HepG2 (cell line): ENCODE results near the gene SETD1B. TPM values are rescaled to one million over a fixed set of nuclear protein-coding genes. Genes with fewer than 3 reads are reported as not detected.

Experiments used
- ATF7 ChIP-seq, 2 experiments: fragments of 450-650 bp in 1 of 2; sonication (generic) in 1 of 2; formaldehyde crosslinking in 1 of 2; IDR thresholded peaks; 2 replicates each; pipeline versions ENCODE4 v1.4.0 to v1.6.1; 2016 to 2020; ENCODE audit warnings: antibody characterized with exemption in 1 of 2, mild to moderate bottlenecking in 1 of 2, missing genetic modification reagents in 1 of 2
- CBFB ChIP-seq: sonication (generic); formaldehyde crosslinking; IDR thresholded peaks from 2 replicates; pipeline ENCODE4 v1.4.0; 2020; ENCODE audit warnings: missing genetic modification reagents
- ELF3 ChIP-seq: IDR thresholded peaks from 2 replicates; pipeline ENCODE4 v1.6.1; 2016; ENCODE audit warnings: missing genetic modification reagents, missing compliant biosample characterization
- ELF4 ChIP-seq: sonication (generic); formaldehyde crosslinking; IDR thresholded peaks from 2 replicates; pipeline ENCODE4 v1.5.0; 2020; ENCODE audit warnings: missing genetic modification reagents, mild to moderate bottlenecking, moderate library complexity, borderline replicate concordance
- FOSL2 ChIP-seq: sonication (generic); formaldehyde crosslinking; IDR thresholded peaks from 2 replicates; pipeline ENCODE4 v1.4.0; 2020; ENCODE audit warnings: missing genetic modification reagents
- KDM5B ChIP-seq: sonication (generic); formaldehyde crosslinking; IDR thresholded peaks from 2 replicates; pipeline ENCODE4 v1.4.0; 2020; ENCODE audit warnings: missing genetic modification reagents, mild to moderate bottlenecking, borderline replicate concordance
- KDM6A ChIP-seq: IDR thresholded peaks from 2 replicates; pipeline ENCODE4 v1.6.1; 2016; ENCODE audit warnings: low read depth
- MNT ChIP-seq: fragments of 450-650 bp; IDR thresholded peaks from 2 replicates; pipeline ENCODE4 v1.6.1; 2016
- MZF1 ChIP-seq: sonication (generic); formaldehyde crosslinking; IDR thresholded peaks from 2 replicates; pipeline ENCODE4 v1.8.1; 2023; ENCODE audit warnings: mild to moderate bottlenecking, missing genetic modification reagents, borderline replicate concordance
- NR2F6 ChIP-seq, 2 experiments: IDR thresholded peaks; 2 replicates each; pipeline ENCODE4 v1.6.1; 2016; ENCODE audit warnings: antibody characterized with exemption in 1 of 2, mild to moderate bottlenecking in 1 of 2
- RAD21 ChIP-seq: fragments of 450-650 bp; formaldehyde crosslinking; IDR thresholded peaks from 2 replicates; pipeline ENCODE4 v1.5.0; 2020; ENCODE audit warnings: mild to moderate bottlenecking
- SP140L ChIP-seq: sonication (generic); formaldehyde crosslinking; IDR thresholded peaks from 2 replicates; pipeline ENCODE4 v1.4.0; 2020; ENCODE audit warnings: missing genetic modification reagents, borderline replicate concordance
- SP5 ChIP-seq: IDR thresholded peaks from 2 replicates; pipeline ENCODE4 v1.6.1; 2016; ENCODE audit warnings: low read depth, borderline replicate concordance
- TBL1XR1 ChIP-seq: fragments of 150-350 bp; IDR thresholded peaks from 2 replicates; pipeline ENCODE4 v1.6.1; 2014; ENCODE audit warnings: borderline replicate concordance, low read length; ENCODE audit not compliant: partially characterized antibody
- TOE1 ChIP-seq: sonication (generic); formaldehyde crosslinking; IDR thresholded peaks from 2 replicates; pipeline ENCODE4 v1.4.0; 2020; ENCODE audit warnings: mild to moderate bottlenecking, missing genetic modification reagents
- UBTF ChIP-seq: sonication (generic); formaldehyde crosslinking; IDR thresholded peaks from 2 replicates; pipeline ENCODE4 v1.4.0; 2020; ENCODE audit warnings: mild to moderate bottlenecking, missing genetic modification reagents
- ZBTB1 ChIP-seq: sonication (generic); formaldehyde crosslinking; IDR thresholded peaks from 2 replicates; pipeline ENCODE4 v1.4.0; 2020; ENCODE audit warnings: missing genetic modification reagents, borderline replicate concordance
- ZNF232 ChIP-seq: sonication (generic); formaldehyde crosslinking; IDR thresholded peaks from 2 replicates; pipeline ENCODE4 v1.4.0; 2020; ENCODE audit warnings: missing genetic modification reagents, borderline replicate concordance
- ZNF235 ChIP-seq: sonication (generic); formaldehyde crosslinking; IDR thresholded peaks from 2 replicates; pipeline ENCODE4 v1.8.1; 2023; ENCODE audit warnings: mild to moderate bottlenecking, missing genetic modification reagents, borderline replicate concordance
- ZNF660 ChIP-seq: sonication (generic); formaldehyde crosslinking; IDR thresholded peaks from 2 replicates; pipeline ENCODE4 v1.5.1; 2020; ENCODE audit warnings: mild to moderate bottlenecking, low read depth, missing genetic modification reagents, borderline replicate concordance
- ZNF737 ChIP-seq: sonication (generic); formaldehyde crosslinking; IDR thresholded peaks from 2 replicates; pipeline ENCODE4 v1.5.0; 2020; ENCODE audit warnings: missing genetic modification reagents, mild to moderate bottlenecking, borderline replicate concordance
- polyA plus RNA-seq, 8 experiments: library from polyadenylated mRNA; depleted of rRNA in 3 of 8; stranded (reverse) in 7 of 8; unstranded in 1 of 8; fragments of >200 nt; fragmentation: Illumina TruSeq in 4 of 8; extraction: Trizol in 4 of 8; gene quantifications; 2 replicates each; pipeline versions ENCODE4 v1.2.1 to v1.2.3, GENCODE V29; 2011 to 2016; ENCODE audit warnings: low read depth in 4 of 8, missing spikeins in 1 of 8, mixed read lengths in 1 of 8; ENCODE audit not compliant: insufficient read depth in 1 of 8
- total RNA-seq, 5 experiments: library from RNA; depleted of rRNA; stranded (reverse); fragments of >200 nt; fragmentation: Illumina TruSeq; extraction: Trizol; gene quantifications; 2 replicates each; pipeline ENCODE4 v1.2.3, GENCODE V29; 2016; ENCODE audit warnings: low read depth in 1 of 5
- TF ChIP-seq, protein P1 (sequence below): sonication (generic); formaldehyde crosslinking; IDR thresholded peaks from 2 replicates; pipeline ENCODE4 v1.5.0; 2020; ENCODE audit warnings: missing genetic modification reagents
- TF ChIP-seq, protein P2 (sequence below): sonication (generic); formaldehyde crosslinking; IDR thresholded peaks from 2 replicates; pipeline ENCODE4 v1.4.0; 2020; ENCODE audit warnings: missing genetic modification reagents

SETD1B gene
- total and polyA plus RNA-seq, 2 of the 13 experiments (the other 11 are each of a cell fraction or from before 2014, with no cell fraction given) = 1.1 to 1.4 TPM

DNA sequence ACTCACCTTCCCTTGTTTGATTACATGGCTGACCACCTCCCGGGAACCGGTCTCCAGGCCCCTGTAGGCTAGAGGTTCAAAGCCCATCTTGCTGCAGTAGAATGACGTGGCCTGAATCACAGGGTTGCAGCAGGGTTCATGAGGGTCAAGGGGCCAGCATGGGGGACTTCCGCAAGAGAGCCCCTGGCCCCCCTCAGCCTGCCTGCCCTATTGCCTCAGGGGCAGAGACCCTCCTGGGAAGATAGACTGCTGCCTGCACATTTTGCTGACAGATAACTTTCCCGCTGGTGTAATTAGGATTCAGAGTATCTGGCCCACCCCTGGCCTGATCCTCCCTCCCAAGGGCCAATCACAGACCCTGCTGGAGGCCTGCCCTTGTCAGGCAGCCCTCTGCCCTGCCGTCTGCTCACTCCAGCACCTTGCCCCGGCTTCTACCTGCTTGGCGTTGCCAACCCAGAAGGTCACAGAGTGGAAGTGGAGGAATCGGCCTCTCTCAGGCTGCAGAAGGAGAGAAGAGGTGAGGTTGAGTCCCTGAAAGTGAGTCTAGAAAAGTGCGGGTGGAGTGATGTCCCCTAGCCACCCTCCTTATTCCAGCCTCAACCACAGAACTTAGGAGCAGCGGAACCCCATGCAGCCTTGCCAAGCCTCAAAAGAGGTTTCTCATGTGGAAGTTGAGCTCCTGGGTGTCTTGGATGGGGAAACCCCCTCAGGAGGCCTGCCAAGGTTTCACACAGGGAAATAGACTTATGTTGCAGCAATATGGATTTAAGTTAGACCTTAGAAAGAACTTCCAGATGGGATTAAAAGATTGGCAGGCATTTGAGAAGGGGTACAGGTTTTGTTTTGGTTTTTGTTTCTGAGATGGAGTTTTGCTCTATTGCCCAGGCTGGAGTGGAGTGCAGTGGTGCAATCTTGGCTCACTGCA, 53.8 kb downstream of the SETD1B start (continued):
- 0 out of 2 replicates have a peak, but pooled peaks have one; percentile 56 for TF ChIP-seq ZNF232 (CRISPR knock-in tag)
- TF ChIP-seq ZNF737 = no peak
- TF ChIP-seq ZNF660 = no peak
- no peak for TF ChIP-seq ZNF235 (CRISPR knock-in tag)
- no peak for TF ChIP-seq SP140L
- peak; percentile 27; the same call in 1 of the 2 replicates for TF ChIP-seq MZF1 (CRISPR knock-in tag)
- peak; percentile 3; the same call in 1 of the 2 replicates for TF ChIP-seq ELF4
- peak; percentile 94 for TF ChIP-seq KDM6A (CRISPR knock-in tag)
- 0 out of 2 replicates have a peak, but pooled peaks have one; percentile 35 for TF ChIP-seq CBFB (CRISPR knock-in tag)
- peak; percentile 93 for TF ChIP-seq FOSL2 (CRISPR knock-in tag)
- TF ChIP-seq TBL1XR1 = peak; percentile 53
- peak; percentile 72 for TF ChIP-seq ELF3 (CRISPR knock-in tag)
- no peak for TF ChIP-seq TOE1 (CRISPR knock-in tag)
- peak; percentile 19 for TF ChIP-seq ATF7 (IDR thresholded peaks at IDR 0.05)
- peak; percentile 80 for TF ChIP-seq ATF7 (CRISPR knock-in tag; IDR thresholded peaks at IDR 0.05)
- TF ChIP-seq KDM5B (CRISPR knock-in tag) = no peak
- peak; percentile 35; the same call in 1 of the 2 replicates for TF ChIP-seq SP5 (CRISPR knock-in tag)
- TF ChIP-seq UBTF (CRISPR knock-in tag) = peak; percentile 69
- TF ChIP-seq MNT = no peak
- TF ChIP-seq NR2F6 (IDR thresholded peaks at IDR 0.05) = peak; percentile 98
- TF ChIP-seq NR2F6 (CRISPR knock-in tag; IDR thresholded peaks at IDR 0.05) = peak; percentile 97
- 0 out of 2 replicates have a peak, but pooled peaks have one; percentile 24 for TF ChIP-seq RAD21 (CRISPR knock-in tag)
- TF ChIP-seq, protein P1, sequence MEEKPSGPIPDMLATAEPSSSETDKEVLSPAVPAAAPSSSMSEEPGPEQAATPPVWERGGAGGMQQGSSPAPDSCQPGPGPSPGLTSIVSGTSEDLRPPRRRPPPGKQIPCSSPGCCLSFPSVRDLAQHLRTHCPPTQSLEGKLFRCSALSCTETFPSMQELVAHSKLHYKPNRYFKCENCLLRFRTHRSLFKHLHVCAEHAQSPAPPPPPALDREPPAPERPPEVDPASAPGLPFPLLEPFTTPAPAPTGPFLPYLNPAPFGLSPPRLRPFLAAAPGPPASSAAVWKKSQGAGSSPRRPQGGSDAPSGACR (CRISPR knock-in tag) = peak; percentile 88; the same call in 1 of the 2 replicates
- TF ChIP-seq, protein P2, sequence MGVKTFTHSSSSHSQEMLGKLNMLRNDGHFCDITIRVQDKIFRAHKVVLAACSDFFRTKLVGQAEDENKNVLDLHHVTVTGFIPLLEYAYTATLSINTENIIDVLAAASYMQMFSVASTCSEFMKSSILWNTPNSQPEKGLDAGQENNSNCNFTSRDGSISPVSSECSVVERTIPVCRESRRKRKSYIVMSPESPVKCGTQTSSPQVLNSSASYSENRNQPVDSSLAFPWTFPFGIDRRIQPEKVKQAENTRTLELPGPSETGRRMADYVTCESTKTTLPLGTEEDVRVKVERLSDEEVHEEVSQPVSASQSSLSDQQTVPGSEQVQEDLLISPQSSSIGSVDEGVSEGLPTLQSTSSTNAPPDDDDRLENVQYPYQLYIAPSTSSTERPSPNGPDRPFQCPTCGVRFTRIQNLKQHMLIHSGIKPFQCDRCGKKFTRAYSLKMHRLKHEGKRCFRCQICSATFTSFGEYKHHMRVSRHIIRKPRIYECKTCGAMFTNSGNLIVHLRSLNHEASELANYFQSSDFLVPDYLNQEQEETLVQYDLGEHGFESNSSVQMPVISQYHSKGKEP = no peak
- no peak for TF ChIP-seq ZBTB1
